ENCODE measurements around the gene WDR43. TPM values are rescaled to one million over a fixed set of nuclear protein-coding genes. Genes with fewer than 3 reads are reported as not detected.

The WDR43 gene
- total and polyA plus RNA-seq, 9 of the 15 experiments (the other 6 are each of a cell fraction or from before 2014, with no cell fraction given): 34.6 to 197 (median 105) TPM

GRCh38 chr2:28972778-28973335, 78.4 kb downstream of the WDR43 start:
- no TSS peak for BruUV-seq (replicated peaks)
- ATAC-seq: no peak

More at GRCh38 chr2:28972778-28973335, 78.4 kb downstream of the WDR43 start:
- in situ Hi-C loops (cut with MboI): loop anchor here (25.0 kb wide), 1 partner anchor 1089 kb away; no protein-coding TSS in a partner anchor
- WGBS (ENCODE audit: insufficient coverage, low coverage, missing lambda C conversion rate): 2% methylated on average over 6 of the region's 6 CpGs
- Histone ChIP-seq H4K20me1 (replicated peaks; ENCODE audit: control insufficient read depth, insufficient read depth, low read length) (no peaks in the 10 kb centered on the region), H3K4me1 (replicated peaks in 1 of 2; ENCODE audit: control insufficient read depth in 2 of 2, insufficient read depth in 2 of 2, low read length in 2 of 2) (no peaks in the 10 kb centered on the region; a peak in 1 of 5 replicates), H3K79me2 (ENCODE audit: control insufficient read depth, insufficient read depth, low read length) (no peaks in the 10 kb centered on the region), H3K9me1 (ENCODE audit: control insufficient read depth, insufficient read depth, low read length) (no peaks in the 10 kb centered on the region), H3K27ac (ENCODE audit: extremely low read depth, low read depth, low read length) (no peak overlapping the region), H3K9me3 (replicated peaks; ENCODE audit: control insufficient read depth, insufficient read depth, low read depth, low read length) (no peaks in the 10 kb centered on the region), H3K4me2 (ENCODE audit: insufficient read depth, low read length) (no peak overlapping the region), H2AFZ (ENCODE audit: low read depth, low read length) (no peak overlapping the region), H3K27me3 (ENCODE audit: control insufficient read depth in 2 of 2, insufficient read depth in 2 of 2, low read length in 2 of 2) (peaks cover 6 to 40% of the 10 kb centered on the region in 2 experiments; a peak in 4 of 5 replicates), H3K4me3 (no peak overlapping the region), H3K9ac (ENCODE audit: insufficient read depth in 1 of 2, low read depth in 2 of 2, low read length in 2 of 2) (no peak overlapping the region), H3K36me3 (ENCODE audit: control insufficient read depth, insufficient read depth, low read length) (no peaks in the 10 kb centered on the region)
- intact Hi-C loops (cut with micrococcal nuclease): no loop called here
- ChIA-PET CTCF (ENCODE audit: low intra/inter-chr PET ratio) (no interaction called here), POLR2A (no interaction called here)
- no peak for TF ChIP-seq STAT5B (CRISPR knock-in tag; IDR thresholded peaks at IDR 0.05)
- no peak for TF ChIP-seq TGIF2 (CRISPR knock-in tag; IDR thresholded peaks at IDR 0.05)
- no peak for TF ChIP-seq RBM25 (IDR thresholded peaks at IDR 0.05; ENCODE audit: low read depth, low read length, severe bottlenecking)
- no peak for TF ChIP-seq LEF1 (IDR thresholded peaks at IDR 0.05)
- TF ChIP-seq ZBTB7A (IDR thresholded peaks at IDR 0.05; ENCODE audit: borderline replicate concordance, control insufficient read depth, low read depth, low read length): no peak
- no peak for TF ChIP-seq SAFB (IDR thresholded peaks at IDR 0.05; ENCODE audit: borderline replicate concordance, low read depth, low read length)
- no peak for TF ChIP-seq ETV1 (tag; conservative IDR thresholded peaks at IDR 0.05; ENCODE audit: low read depth)
- no peak for TF ChIP-seq ZKSCAN1 (IDR thresholded peaks at IDR 0.05; ENCODE audit: low read depth, low read length)
- no peak for TF ChIP-seq HOMEZ (CRISPR knock-in tag; IDR thresholded peaks at IDR 0.05)
- TF ChIP-seq TFAM (CRISPR knock-in tag; conservative IDR thresholded peaks at IDR 0.05): no peak
- TF ChIP-seq COPS2 (conservative IDR thresholded peaks at IDR 0.05): no peak
- no peak for TF ChIP-seq NFIC (IDR thresholded peaks at IDR 0.05)
- TF ChIP-seq ZNF764 (CRISPR knock-in tag; IDR thresholded peaks at IDR 0.05; ENCODE audit: low read depth): no peak
- TF ChIP-seq SMARCB1 (IDR thresholded peaks at IDR 0.05; ENCODE audit: insufficient read length, low read depth): no peak
- no peak for TF ChIP-seq ZNF696 (CRISPR knock-in tag; conservative IDR thresholded peaks at IDR 0.05)
- TF ChIP-seq FOXK2 (conservative IDR thresholded peaks at IDR 0.05 in 1 of 2, IDR thresholded peaks at IDR 0.05 in 1 of 2; ENCODE audit: low read depth in 2 of 2): no peak
- TF ChIP-seq NELFE (IDR thresholded peaks at IDR 0.05; ENCODE audit: insufficient read depth, insufficient read length): no peak
- no peak for TF ChIP-seq GTF2E2 (tag; IDR thresholded peaks at IDR 0.05)
- no peak for TF ChIP-seq HDAC3 (IDR thresholded peaks at IDR 0.05; ENCODE audit: borderline replicate concordance, partially characterized antibody)
- FAIRE-seq: no peak
- no peak for DNase-seq (ENCODE audit: extremely low read depth in 1 of 4, low spot score in 3 of 4)
